H1 (cell line): ENCODE data around the gene SPTBN1. TPM values are rescaled to one million over a fixed set of nuclear protein-coding genes. Genes with fewer than 3 reads are reported as not detected.

Experiments
- CTCF ChIA-PET: fragments of 300-600 bp; sonication (Branson Sonifier 250); formaldehyde crosslinking; loops from one replicate; lab custom pipeline; 2021; ENCODE audit not compliant: partially characterized antibody; lab: Charles Lee
- POLR2A ChIA-PET: fragments of 300-600 bp; sonication (Branson Sonifier 250); formaldehyde crosslinking; loops from one replicate; lab custom pipeline; 2021; ENCODE audit warnings: inconsistent platforms; ENCODE audit not compliant: partially characterized antibody; lab: Charles Lee
- DNase-seq, 2 experiments: peaks; one replicate each; pipeline versions ENCODE4 v3.0.0 to v3.0.0-alpha.2; 2010 to 2022; ENCODE audit warnings: low spot score in 2 of 2, low read depth in 1 of 2, mixed read lengths in 1 of 2
- FAIRE-seq: peaks from 2 replicates; lab custom pipeline; 2011; peaks lifted over from hg19 to GRCh38; lab: Jason Lieb, UNC
- H2AFZ ChIP-seq: 2 replicates; pipeline ENCODE4 v1.8.1; 2012; ENCODE audit warnings: low read length, inconsistent platforms
- H2AK5ac ChIP-seq: 2 replicates; pipeline ENCODE4 v1.6.1; 2013; ENCODE audit warnings: low read depth, low read length
- H2BK120ac ChIP-seq: replicated peaks from 2 replicates; pipeline ENCODE3; 2013; ENCODE audit warnings: low read depth, low read length, inconsistent platforms
- H2BK12ac ChIP-seq: 2 replicates; pipeline ENCODE4 v1.6.1; 2013; ENCODE audit warnings: low read depth, low read length
- H2BK15ac ChIP-seq: 2 replicates; pipeline ENCODE4 v1.6.1; 2013; ENCODE audit warnings: low read length
- H2BK20ac ChIP-seq: 2 replicates; pipeline ENCODE4 v1.6.1; 2013; ENCODE audit warnings: low read length
- H2BK5ac ChIP-seq: 2 replicates; pipeline ENCODE4 v1.6.1; 2013; ENCODE audit warnings: low read depth, low read length
- H3K14ac ChIP-seq: 2 replicates; pipeline ENCODE4 v1.6.1; 2013; ENCODE audit warnings: inconsistent platforms; ENCODE audit not compliant: insufficient read length
- H3K18ac ChIP-seq: 2 replicates; pipeline ENCODE4 v1.6.1; 2013; ENCODE audit warnings: low read length; ENCODE audit errors: extremely low read depth
- H3K23ac ChIP-seq: 2 replicates; pipeline ENCODE4 v1.6.1; 2013; ENCODE audit warnings: inconsistent platforms; ENCODE audit not compliant: insufficient read length
- H3K23me2 ChIP-seq: 2 replicates; pipeline ENCODE4 v1.6.1; 2013; ENCODE audit warnings: low read depth, low read length
- H3K27ac ChIP-seq: 2 replicates; pipeline ENCODE4 v1.6.1; 2011; ENCODE audit warnings: low read depth, low read length, inconsistent platforms
- H3K27me3 ChIP-seq, 4 experiments: replicated peaks in 1 of 4; 1 replicate in 1 of 4; 2 replicates in 3 of 4; pipeline versions ENCODE4 v1.6.1 to v1.8.1; 2011 to 2013; ENCODE audit warnings: low read length in 3 of 4, mild to moderate bottlenecking in 3 of 4, inconsistent platforms in 2 of 4, mixed read lengths in 2 of 4, moderate library complexity in 1 of 4; ENCODE audit not compliant: control insufficient read depth in 3 of 4, insufficient read depth in 3 of 4; ENCODE audit errors: extremely low read depth in 1 of 4
- H3K36me3 ChIP-seq, 4 experiments: 2 replicates each; pipeline versions ENCODE4 v1.6.1 to v1.8.1; 2011 to 2013; ENCODE audit warnings: mild to moderate bottlenecking in 4 of 4, low read length in 3 of 4, moderate library complexity in 2 of 4, control low read depth in 1 of 4, inconsistent platforms in 1 of 4; ENCODE audit not compliant: insufficient read depth in 4 of 4, control insufficient read depth in 2 of 4
- H3K4ac ChIP-seq: replicated peaks from 2 replicates; pipeline ENCODE3; 2013; ENCODE audit warnings: low read length, low read depth, mixed read lengths, inconsistent platforms; ENCODE audit not compliant: insufficient read length
- H3K4me1 ChIP-seq, 4 experiments: replicated peaks in 1 of 4; 1 replicate in 1 of 4; 2 replicates in 3 of 4; pipeline versions ENCODE4 v1.6.1 to v1.8.1; 2011 to 2013; ENCODE audit warnings: low read length in 3 of 4, inconsistent platforms in 2 of 4, mixed read lengths in 1 of 4; ENCODE audit not compliant: insufficient read depth in 4 of 4, control insufficient read depth in 3 of 4
- H3K4me2 ChIP-seq, 2 experiments: 2 replicates each; pipeline versions ENCODE4 v1.6.1 to v1.8.1; 2011 to 2013; ENCODE audit warnings: low read depth in 2 of 2, low read length in 2 of 2, control low read depth in 1 of 2, inconsistent platforms in 1 of 2, mild to moderate bottlenecking in 1 of 2; ENCODE audit not compliant: insufficient read depth in 1 of 2
- H3K4me3 ChIP-seq, 4 experiments: fragments of 200-600, 300-600 bp in 1 of 4; sonication (generic), shearing (Covaris generic), sonication (Bioruptor Twin) in 1 of 4; 2 replicates each; pipeline versions ENCODE4 v1.5.1 to v1.8.1; 2011 to 2016; ENCODE audit warnings: low read length in 4 of 4, low read depth in 3 of 4, control low read depth in 2 of 4, inconsistent platforms in 2 of 4, mild to moderate bottlenecking in 2 of 4, mixed read lengths in 1 of 4, moderate library complexity in 1 of 4; ENCODE audit not compliant: insufficient read depth in 2 of 4; ENCODE audit errors: extremely low read depth in 1 of 4
- H3K56ac ChIP-seq: replicated peaks from 2 replicates; pipeline ENCODE3; 2013; ENCODE audit warnings: low read depth, mild to moderate bottlenecking, mixed read lengths, low read length, inconsistent platforms; ENCODE audit not compliant: insufficient read length
- H3K79me1 ChIP-seq: 2 replicates; pipeline ENCODE4 v1.6.1; 2013; ENCODE audit warnings: low read depth, low read length, control low read depth
- H3K79me2 ChIP-seq, 2 experiments: 2 replicates each; pipeline versions ENCODE4 v1.6.1 to v1.8.1; 2012 to 2013; ENCODE audit warnings: low read length in 2 of 2, mild to moderate bottlenecking in 2 of 2, inconsistent platforms in 1 of 2; ENCODE audit not compliant: insufficient read depth in 2 of 2, control insufficient read depth in 1 of 2
- H3K9ac ChIP-seq, 4 experiments: replicated peaks in 1 of 4; 1 replicate in 1 of 4; 2 replicates in 3 of 4; pipeline versions ENCODE4 v1.6.1 to v1.8.1; 2011 to 2013; ENCODE audit warnings: low read depth in 3 of 4, low read length in 3 of 4, control low read depth in 2 of 4, mild to moderate bottlenecking in 2 of 4, moderate library complexity in 2 of 4, inconsistent platforms in 1 of 4; ENCODE audit errors: extremely low read depth in 1 of 4
- H3K9me3 ChIP-seq, 2 experiments: 2 replicates each; pipeline versions ENCODE4 v1.6.1 to v1.8.1; 2012 to 2013; ENCODE audit warnings: mild to moderate bottlenecking in 2 of 2, moderate library complexity in 2 of 2, control low read depth in 1 of 2, inconsistent platforms in 1 of 2, low read depth in 1 of 2, low read length in 1 of 2, mixed read lengths in 1 of 2; ENCODE audit not compliant: insufficient read depth in 2 of 2
- H4K20me1 ChIP-seq, 2 experiments: replicated peaks in 1 of 2; 2 replicates each; pipeline versions ENCODE3 to v1.8.1; 2011 to 2013; ENCODE audit warnings: inconsistent platforms in 2 of 2, low read length in 2 of 2, mild to moderate bottlenecking in 1 of 2; ENCODE audit not compliant: insufficient read depth in 2 of 2, control insufficient read depth in 1 of 2
- H4K5ac ChIP-seq: 2 replicates; pipeline ENCODE4 v1.6.1; 2013; ENCODE audit warnings: low read length, low read depth, mixed read lengths, inconsistent platforms; ENCODE audit not compliant: insufficient read length
- H4K8ac ChIP-seq: 2 replicates; pipeline ENCODE4 v1.8.0; 2013; ENCODE audit warnings: mild to moderate bottlenecking, moderate library complexity, low read length, inconsistent platforms; ENCODE audit not compliant: insufficient read depth; ENCODE audit errors: extremely low read depth
- H4K91ac ChIP-seq: replicated peaks from 2 replicates; pipeline ENCODE3; 2013; ENCODE audit warnings: low read length, mixed read lengths, inconsistent platforms; ENCODE audit not compliant: insufficient read length
- EZH2 ChIP-seq: fragments of 200-600 bp; sonication (generic); IDR thresholded peaks from 2 replicates; pipeline ENCODE4 v1.7.1; 2012; ENCODE audit warnings: low read depth, mild to moderate bottlenecking, moderate library complexity, low read length, inconsistent platforms; ENCODE audit not compliant: severe bottlenecking
- GTF2F1 ChIP-seq: IDR thresholded peaks from 2 replicates; pipeline ENCODE4 v1.6.1; 2012; ENCODE audit warnings: low read depth, low read length, improper control_type of control experiment, borderline replicate concordance
- PHF8 ChIP-seq: fragments of 200-600 bp; sonication (generic); conservative IDR thresholded peaks from 2 replicates; pipeline ENCODE4 v1.7.1; 2012; ENCODE audit warnings: low read depth, mild to moderate bottlenecking, inconsistent platforms, low read length, moderate library complexity
- RFX5 ChIP-seq: IDR thresholded peaks from 2 replicates; pipeline ENCODE4 v1.6.1; 2011; ENCODE audit warnings: low read depth, low read length, improper control_type of control experiment, borderline replicate concordance
- USF2 ChIP-seq: IDR thresholded peaks from 2 replicates; pipeline ENCODE4 v1.6.1; 2011; ENCODE audit warnings: low read length, improper control_type of control experiment
- WGBS, 2 experiments: shearing (Covaris generic) in 1 of 2; methylation state at CpG; one replicate each; pipeline versions ENCODE4 v1.1.6 to v1.1.7; 2013 to 2015; ENCODE audit warnings: low lambda C conversion rate in 2 of 2, mixed read lengths in 2 of 2, inconsistent platforms in 1 of 2, low coverage in 1 of 2, missing lambda C conversion rate in 1 of 2; ENCODE audit not compliant: insufficient replicate concordance in 2 of 2, insufficient coverage in 1 of 2, insufficient read length in 1 of 2; ENCODE audit errors: extremely low coverage in 1 of 2, missing lambda C conversion rate in 1 of 2; 5-methylcytosine and 5-hydroxymethylcytosine counted together
- polyA plus RNA-seq, 7 experiments: library from polyadenylated mRNA; depleted of rRNA in 3 of 7; stranded (reverse) in 5 of 7; unstranded in 2 of 7; fragments of >200 nt in 5 of 7; fragments of 200-250 nt in 2 of 7; gene quantifications; 1 replicate in 5 of 7; 2 replicates in 1 of 7; 4 replicates in 1 of 7; pipeline versions ENCODE4 v1.2.1 to v1.2.3, GENCODE V29; 2011 to 2013; ENCODE audit warnings: missing spikeins in 2 of 7, mixed read lengths in 2 of 7
- total RNA-seq: library from RNA; stranded (reverse); fragmentation: NEBNext Ultra II Directional; extraction: Animal tissue kit (Norgen Biotek cat#: 25700); gene quantifications from 2 replicates; pipeline ENCODE4 v1.2.1, GENCODE V29; 2021
- TF ChIP-seq, protein P1 (sequence below), 3 experiments: IDR thresholded peaks; 1 replicate in 2 of 3; 2 replicates in 1 of 3; pipeline versions ENCODE4 v1.5.1 to v1.6.1; 2011; ENCODE audit warnings: low read length in 3 of 3, mild to moderate bottlenecking in 3 of 3, inconsistent platforms in 2 of 3, low read depth in 1 of 3, moderate library complexity in 1 of 3; ENCODE audit not compliant: insufficient read depth in 1 of 3; ENCODE audit errors: control extremely low read depth in 1 of 3

Gene SPTBN1
- total and polyA plus RNA-seq, 2 of the 8 experiments (the other 6 are each of a cell fraction or from before 2014, with no cell fraction given): 31.8 to 180 TPM

- Histone ChIP-seq H3K14ac (no peak overlapping the region), H3K23me2 (no peaks in the 10 kb centered on the region), H3K9me3 (no peaks in the 10 kb centered on the region), H3K79me1 (peaks cover 22% of the 10 kb centered on the region; the same call in 1 of the 2 replicates), H3K4me1 (peaks cover 3 to 24% (median 7%) of the 10 kb centered on the region in 4 experiments), H3K18ac (no peak overlapping the region), H3K4me3 (no peak overlapping the region), H2AFZ (no peak overlapping the region), H3K23ac (no peak overlapping the region), H2BK20ac (no peak overlapping the region), H3K4me2 (0 out of 4 replicates have a peak overlapping the region, but pooled peaks of 1 of the 2 experiments have one; percentile 26), H3K79me2 (peaks cover 23 to 99% of the 10 kb centered on the region in 2 experiments), H2BK12ac (no peak overlapping the region), H4K8ac (no peak overlapping the region), H3K4ac (no peak overlapping the region), H4K91ac (no peak overlapping the region), H4K20me1 (peaks cover 13 to 23% of the 10 kb centered on the region in 2 experiments), H2AK5ac (no peak overlapping the region), H2BK15ac (no peak overlapping the region), H3K27me3 (no peaks in the 10 kb centered on the region), H2BK120ac (no peak overlapping the region), H3K56ac (no peak overlapping the region), H3K27ac (no peak overlapping the region), H4K5ac (no peak overlapping the region), H3K36me3 (peaks cover 0 to 13% (median 7%) of the 10 kb centered on the region in 4 experiments; a peak in 4 of 8 replicates), H2BK5ac (no peak overlapping the region), H3K9ac (no peak overlapping the region)
- DNase-seq (no peak), FAIRE-seq (no peak)
- POLR2A ChIA-PET: interaction anchor here (1.2 to 3.1 kb wide), 2 partner anchors 45 to 47 kb away, joined by 5 to 13 read pairs; no protein-coding TSS in a partner anchor
- WGBS, 2 experiments: 94% methylated on average over 1 of the region's 1 CpG; no CpG with 5 or more reads in 1 of the 2 experiments
- no peak for TF ChIP-seq PHF8
- no peak for TF ChIP-seq RFX5
- no peak for TF ChIP-seq EZH2
- TF ChIP-seq, protein P1, sequence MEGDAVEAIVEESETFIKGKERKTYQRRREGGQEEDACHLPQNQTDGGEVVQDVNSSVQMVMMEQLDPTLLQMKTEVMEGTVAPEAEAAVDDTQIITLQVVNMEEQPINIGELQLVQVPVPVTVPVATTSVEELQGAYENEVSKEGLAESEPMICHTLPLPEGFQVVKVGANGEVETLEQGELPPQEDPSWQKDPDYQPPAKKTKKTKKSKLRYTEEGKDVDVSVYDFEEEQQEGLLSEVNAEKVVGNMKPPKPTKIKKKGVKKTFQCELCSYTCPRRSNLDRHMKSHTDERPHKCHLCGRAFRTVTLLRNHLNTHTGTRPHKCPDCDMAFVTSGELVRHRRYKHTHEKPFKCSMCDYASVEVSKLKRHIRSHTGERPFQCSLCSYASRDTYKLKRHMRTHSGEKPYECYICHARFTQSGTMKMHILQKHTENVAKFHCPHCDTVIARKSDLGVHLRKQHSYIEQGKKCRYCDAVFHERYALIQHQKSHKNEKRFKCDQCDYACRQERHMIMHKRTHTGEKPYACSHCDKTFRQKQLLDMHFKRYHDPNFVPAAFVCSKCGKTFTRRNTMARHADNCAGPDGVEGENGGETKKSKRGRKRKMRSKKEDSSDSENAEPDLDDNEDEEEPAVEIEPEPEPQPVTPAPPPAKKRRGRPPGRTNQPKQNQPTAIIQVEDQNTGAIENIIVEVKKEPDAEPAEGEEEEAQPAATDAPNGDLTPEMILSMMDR (IDR thresholded peaks at IDR 0.05; ENCODE audit: control extremely low read depth in 1 of 3, insufficient read depth in 1 of 3, low read depth in 1 of 3, low read length in 3 of 3): no peak
- no peak for TF ChIP-seq USF2
- TF ChIP-seq GTF2F1: no peak
- CTCF ChIA-PET: interaction anchor here (0.5 to 2.7 kb wide), 6 partner anchors 11 to 81 kb away, joined by 3 to 9 read pairs (median 4); no protein-coding TSS in a partner anchor
Measured at GRCh38 chr2:54603796-54604195, 147.7 kb downstream of the SPTBN1 start.
